ENCODE results near the gene PLA2G15.

DNA sequence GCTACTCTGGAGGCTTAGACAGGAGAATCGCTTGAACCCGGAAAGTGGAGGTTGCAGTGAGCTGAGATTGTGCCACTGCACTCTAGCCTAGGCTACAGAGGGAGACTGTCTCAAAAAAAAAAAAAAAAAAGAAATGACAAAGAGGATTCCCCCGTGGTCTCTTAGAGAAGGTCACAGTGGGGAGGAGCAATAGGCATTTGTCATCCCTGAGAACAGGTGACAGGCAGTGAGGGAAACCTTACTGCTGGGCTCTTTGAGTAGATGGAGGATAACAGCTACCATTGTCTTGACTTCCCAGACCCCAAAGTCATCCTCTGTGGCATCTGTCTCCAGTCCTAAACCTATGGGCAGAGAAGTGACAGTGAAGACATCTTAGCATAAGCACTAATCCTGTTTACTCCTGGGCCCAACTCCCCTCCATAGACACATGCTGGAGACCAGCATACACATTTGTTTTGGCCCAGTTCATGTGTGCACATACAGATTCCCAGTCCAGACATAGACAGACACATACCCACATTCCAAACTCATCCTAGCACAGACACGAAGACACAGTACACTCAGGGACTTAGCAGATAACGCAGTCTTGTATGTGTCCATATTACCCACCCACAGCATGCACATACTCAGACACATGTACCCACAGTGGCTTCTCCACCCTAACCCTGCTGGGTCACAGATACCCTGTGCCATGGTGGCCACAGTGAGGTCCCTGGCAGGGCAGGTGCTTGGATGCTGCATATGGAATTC lies 11.9 kb upstream of the PLA2G15 start:
- TF ChIP-seq, protein P1, sequence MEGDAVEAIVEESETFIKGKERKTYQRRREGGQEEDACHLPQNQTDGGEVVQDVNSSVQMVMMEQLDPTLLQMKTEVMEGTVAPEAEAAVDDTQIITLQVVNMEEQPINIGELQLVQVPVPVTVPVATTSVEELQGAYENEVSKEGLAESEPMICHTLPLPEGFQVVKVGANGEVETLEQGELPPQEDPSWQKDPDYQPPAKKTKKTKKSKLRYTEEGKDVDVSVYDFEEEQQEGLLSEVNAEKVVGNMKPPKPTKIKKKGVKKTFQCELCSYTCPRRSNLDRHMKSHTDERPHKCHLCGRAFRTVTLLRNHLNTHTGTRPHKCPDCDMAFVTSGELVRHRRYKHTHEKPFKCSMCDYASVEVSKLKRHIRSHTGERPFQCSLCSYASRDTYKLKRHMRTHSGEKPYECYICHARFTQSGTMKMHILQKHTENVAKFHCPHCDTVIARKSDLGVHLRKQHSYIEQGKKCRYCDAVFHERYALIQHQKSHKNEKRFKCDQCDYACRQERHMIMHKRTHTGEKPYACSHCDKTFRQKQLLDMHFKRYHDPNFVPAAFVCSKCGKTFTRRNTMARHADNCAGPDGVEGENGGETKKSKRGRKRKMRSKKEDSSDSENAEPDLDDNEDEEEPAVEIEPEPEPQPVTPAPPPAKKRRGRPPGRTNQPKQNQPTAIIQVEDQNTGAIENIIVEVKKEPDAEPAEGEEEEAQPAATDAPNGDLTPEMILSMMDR (IDR thresholded peaks at IDR 0.05) = no peak
- no peak for TF ChIP-seq EZH2 (IDR thresholded peaks at IDR 0.05; ENCODE audit: borderline replicate concordance, insufficient read depth, low read depth, low read length, poor library complexity, severe bottlenecking)

Measured in B cell (primary cell).